AG09309 (cell line): ENCODE data around the gene TEPSIN.

Source experiments
- DNase-seq: peaks from one replicate; pipeline ENCODE4 v3.0.0-alpha.2; 2010; ENCODE audit warnings: low read depth
- H3K4me3 ChIP-seq: 2 replicates; pipeline ENCODE4 v1.5.1; 2011; ENCODE audit warnings: mild to moderate bottlenecking, low read depth, low read length, moderate library complexity; ENCODE audit not compliant: control insufficient read depth
- TF ChIP-seq, protein P1 (sequence below): IDR thresholded peaks from 2 replicates; pipeline ENCODE4 v1.5.1; 2011; ENCODE audit warnings: mild to moderate bottlenecking, low read depth, low read length, inconsistent platforms; ENCODE audit not compliant: insufficient read depth, control insufficient read depth; ENCODE audit errors: missing control alignments

TEPSIN gene

GRCh38 chr17:81285179-81285878 is 46.5 kb upstream of the TEPSIN start:
- peak overlapping the region; percentile 12 for H3K4me3 ChIP-seq

GRCh38 chr17:81282876-81283275 is 44.0 kb upstream of the TEPSIN start:
- H3K4me3 ChIP-seq = no peak overlapping the region
- TF ChIP-seq, protein P1, sequence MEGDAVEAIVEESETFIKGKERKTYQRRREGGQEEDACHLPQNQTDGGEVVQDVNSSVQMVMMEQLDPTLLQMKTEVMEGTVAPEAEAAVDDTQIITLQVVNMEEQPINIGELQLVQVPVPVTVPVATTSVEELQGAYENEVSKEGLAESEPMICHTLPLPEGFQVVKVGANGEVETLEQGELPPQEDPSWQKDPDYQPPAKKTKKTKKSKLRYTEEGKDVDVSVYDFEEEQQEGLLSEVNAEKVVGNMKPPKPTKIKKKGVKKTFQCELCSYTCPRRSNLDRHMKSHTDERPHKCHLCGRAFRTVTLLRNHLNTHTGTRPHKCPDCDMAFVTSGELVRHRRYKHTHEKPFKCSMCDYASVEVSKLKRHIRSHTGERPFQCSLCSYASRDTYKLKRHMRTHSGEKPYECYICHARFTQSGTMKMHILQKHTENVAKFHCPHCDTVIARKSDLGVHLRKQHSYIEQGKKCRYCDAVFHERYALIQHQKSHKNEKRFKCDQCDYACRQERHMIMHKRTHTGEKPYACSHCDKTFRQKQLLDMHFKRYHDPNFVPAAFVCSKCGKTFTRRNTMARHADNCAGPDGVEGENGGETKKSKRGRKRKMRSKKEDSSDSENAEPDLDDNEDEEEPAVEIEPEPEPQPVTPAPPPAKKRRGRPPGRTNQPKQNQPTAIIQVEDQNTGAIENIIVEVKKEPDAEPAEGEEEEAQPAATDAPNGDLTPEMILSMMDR = no peak
- no peak for DNase-seq

More at GRCh38 chr17:81285179-81285878, 46.5 kb upstream of the TEPSIN start:
- DNase-seq = no peak
- TF ChIP-seq, protein P1 = no peak

DNA sequence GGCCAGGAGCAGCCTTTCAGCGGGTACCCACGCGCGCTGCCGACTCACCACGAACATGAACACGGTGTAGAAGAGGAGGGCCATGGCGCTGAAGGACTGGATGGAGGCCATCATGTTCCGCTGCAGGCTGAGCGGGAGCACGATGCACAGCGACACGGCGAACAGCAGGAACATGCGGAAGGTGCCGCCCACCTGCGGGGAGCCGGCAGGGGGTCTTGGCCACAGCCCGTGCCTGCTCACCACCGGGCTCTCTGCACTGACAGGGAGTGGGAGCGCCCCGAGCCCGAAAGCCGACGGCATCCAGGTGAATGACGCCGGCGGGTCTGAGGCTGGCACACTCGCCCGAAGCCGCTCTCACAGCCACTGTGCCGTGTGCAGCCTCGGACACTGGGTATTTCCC is 43.3 kb upstream of the TEPSIN start:
- no peak overlapping the region for H3K4me3 ChIP-seq
- DNase-seq = no peak
- TF ChIP-seq, protein P1 = no peak

- TF ChIP-seq, protein P1 = no peak
- no peak overlapping the region for H3K4me3 ChIP-seq
- no peak for DNase-seq
These were observed 41.7 kb upstream of the TEPSIN start for GRCh38 chr17:81280571-81280970.

DNA sequence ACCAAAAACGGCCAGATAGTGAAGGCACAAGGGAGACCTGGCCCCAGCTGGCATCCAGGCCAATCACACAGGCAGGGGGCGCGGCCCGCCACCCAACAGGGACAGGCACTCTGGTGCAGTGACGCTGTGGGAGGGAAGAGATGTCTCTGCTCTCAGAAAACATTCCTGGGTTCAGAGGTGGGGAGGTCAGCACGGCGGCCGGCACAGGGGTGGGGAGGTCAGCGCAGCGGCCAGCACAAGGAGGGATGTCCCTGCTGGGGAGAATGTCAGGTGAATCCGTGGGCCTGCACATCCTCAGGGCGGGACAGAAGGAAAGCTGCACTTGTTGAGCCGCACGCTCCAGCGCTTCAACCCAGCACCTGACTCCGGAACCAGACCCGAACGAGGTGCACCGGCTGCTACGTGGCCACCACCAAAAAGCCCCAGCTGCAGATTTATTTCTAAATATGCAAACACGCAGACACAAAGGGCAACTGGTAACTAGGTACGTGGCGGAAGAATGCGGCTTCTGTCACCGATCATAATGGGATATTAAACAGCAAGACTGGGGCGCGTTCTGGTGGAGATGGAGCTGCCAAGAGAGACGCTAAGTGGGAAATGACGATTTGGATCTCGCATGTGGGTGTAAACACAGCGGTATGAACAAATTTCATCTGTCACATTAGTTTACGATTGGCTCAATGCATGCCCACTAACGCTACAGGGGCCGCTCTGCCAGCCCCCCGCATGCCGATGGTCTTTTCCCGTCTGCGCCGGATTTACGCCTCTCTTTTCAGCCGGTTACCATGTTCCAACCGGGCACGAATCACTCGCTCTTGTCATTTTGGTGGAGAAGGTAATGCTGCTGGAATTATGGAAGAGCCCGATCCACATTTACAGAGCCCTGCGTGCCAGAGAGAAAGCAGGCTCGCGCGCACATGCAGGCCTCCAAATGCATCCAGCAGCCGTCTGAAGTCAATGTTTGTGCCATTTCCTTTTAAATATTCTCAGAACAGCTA is 40.7 kb upstream of the TEPSIN start:
- H3K4me3 ChIP-seq = no peak overlapping the region
- TF ChIP-seq, protein P1 = no peak
- DNase-seq = no peak

GRCh38 chr17:81278831-81279230 is 40.0 kb upstream of the TEPSIN start:
- DNase-seq = no peak
- TF ChIP-seq, protein P1 = no peak

More at GRCh38 chr17:81278831-81279230, 40.0 kb upstream of the TEPSIN start:
- no peak overlapping the region for H3K4me3 ChIP-seq
